Measurements from ENCODE around the gene PHF24.
"Not testable (repeated sequence)": the region's sequence is repeated elsewhere in the genome, so short reads cannot be mapped to it uniquely, and the experiment has no call there.

The PHF24 gene

GRCh38 chr9:34998266-34998665 lies 40.2 kb downstream of the PHF24 start:
- no peak for DNase-seq

- DNase-seq, result no peak
Observed at GRCh38 chr9:34999576-34999975, 41.5 kb downstream of the PHF24 start.

GRCh38 chr9:35000535-35001284 lies 42.6 kb downstream of the PHF24 start:
- no peak for DNase-seq

GRCh38 chr9:35001285-35001677 lies 43.2 kb downstream of the PHF24 start:
- DNase-seq, result no peak

- no peak for DNase-seq
Observed at GRCh38 chr9:35001803-35002502, 43.9 kb downstream of the PHF24 start.

- DNase-seq, result no peak
Observed at GRCh38 chr9:35002623-35003022, 44.5 kb downstream of the PHF24 start.

- DNase-seq, result not testable (repeated sequence)
Observed at GRCh38 chr9:35004299-35004698, 46.2 kb downstream of the PHF24 start.

- DNase-seq, result no peak
Observed at GRCh38 chr9:35010351-35010958, 52.4 kb downstream of the PHF24 start.

GRCh38 chr9:35014517-35014916 lies 56.4 kb downstream of the PHF24 start:
- no peak for DNase-seq

GRCh38 chr9:35023443-35023842 lies 65.4 kb downstream of the PHF24 start:
- DNase-seq, result peak; percentile 83 to 84

- DNase-seq, result peak; percentile 24 to 28
Observed at GRCh38 chr9:35026671-35027070, 68.6 kb downstream of the PHF24 start.

- no peak for DNase-seq
Observed at GRCh38 chr9:35027374-35027773, 69.3 kb downstream of the PHF24 start.

- no peak for DNase-seq
Observed at GRCh38 chr9:35027860-35028259, 69.8 kb downstream of the PHF24 start.

GRCh38 chr9:35028341-35028740 lies 70.3 kb downstream of the PHF24 start:
- no peak for DNase-seq

- DNase-seq, result no peak
Observed at GRCh38 chr9:35029241-35029640, 71.2 kb downstream of the PHF24 start.

- no peak for DNase-seq
Observed at GRCh38 chr9:35029852-35030251, 71.8 kb downstream of the PHF24 start.

Measured in Kasumi-1 (cell line).